Spinal cord (tissue), 10 donors: ENCODE data around the gene RAD54L. TPM values are rescaled to one million over a fixed set of nuclear protein-coding genes. Genes with fewer than 3 reads are reported as not detected.

Source experiments
- DNase-seq, 6 donors: peaks; one replicate each; pipeline versions ENCODE4 v3.0.0 to v3.0.0-alpha.2; 2013 to 2015; ENCODE audit warnings: low spot score in 6 of 6, low read depth in 4 of 6
- H3K27ac ChIP-seq: one replicate; pipeline ENCODE4 v1.5.1; 2013; ENCODE audit warnings: low read depth, low read length, control low read depth
- H3K27me3 ChIP-seq: one replicate; pipeline ENCODE4 v1.6.1; 2013; ENCODE audit warnings: low read length; ENCODE audit not compliant: control insufficient read depth, insufficient read depth
- H3K36me3 ChIP-seq: one replicate; pipeline ENCODE4 v1.6.1; 2013; ENCODE audit warnings: low read length; ENCODE audit not compliant: control insufficient read depth, insufficient read depth
- H3K4me1 ChIP-seq: one replicate; pipeline ENCODE4 v1.6.1; 2013; ENCODE audit warnings: low read length; ENCODE audit not compliant: control insufficient read depth, insufficient read depth
- H3K4me3 ChIP-seq: one replicate; pipeline ENCODE4 v1.5.1; 2013; ENCODE audit warnings: low read depth, low read length, control low read depth
- H3K9me3 ChIP-seq: one replicate; pipeline ENCODE4 v1.6.1; 2013; ENCODE audit warnings: low read length; ENCODE audit not compliant: control insufficient read depth, insufficient read depth
- whole genome bisulfite sequencing: methylation state at CpG from one replicate; pipeline ENCODE4 v1.1.5; 2013; ENCODE audit warnings: missing lambda C conversion rate; ENCODE audit not compliant: insufficient coverage; 5-methylcytosine and 5-hydroxymethylcytosine counted together
- polyA plus RNA-seq, 2 donors: library from polyadenylated mRNA; unstranded; fragments of 120-200 nt; gene quantifications; one replicate each; pipeline ENCODE4 v1.2.1, GENCODE V29; 2013; ENCODE audit not compliant: insufficient read length in 2 of 2
- total RNA-seq, 2 donors: library from RNA; depleted of rRNA in 1 of 2; stranded (reverse); fragments of 120-200 nt in 1 of 2; fragments of >200 nt in 1 of 2; gene quantifications; one replicate each; pipeline versions ENCODE4 v1.2.3 to v1.2.4, GENCODE V29; 2013 to 2014
- donor health status: healthy.

Gene RAD54L
- total and polyA plus RNA-seq, 4 donors, result 2.9 to 8.5 (median 6.1) TPM

GRCh38 chr1:46254668-46255067, 7.1 kb downstream of the RAD54L start:
- Histone ChIP-seq H3K27me3 (no peaks in the 10 kb centered on the region), H3K27ac (no peak overlapping the region), H3K4me3 (no peak overlapping the region), H3K36me3 (no peaks in the 10 kb centered on the region), H3K9me3 (no peaks in the 10 kb centered on the region), H3K4me1 (no peaks in the 10 kb centered on the region)
- WGBS, result 97% methylated on average over 5 of the region's 5 CpGs
- no peak for DNase-seq

GRCh38 chr1:46256523-46256922, 9.0 kb downstream of the RAD54L start:
- Histone ChIP-seq H3K4me1 (no peaks in the 10 kb centered on the region), H3K9me3 (no peaks in the 10 kb centered on the region), H3K36me3 (no peaks in the 10 kb centered on the region), H3K27me3 (no peaks in the 10 kb centered on the region), H3K27ac (no peak overlapping the region), H3K4me3 (no peak overlapping the region)
- 100% methylated on average over 1 of the region's 2 CpGs for WGBS
- no peak for DNase-seq

GRCh38 chr1:46262508-46262907, 14.9 kb downstream of the RAD54L start:
- no peaks in the 10 kb centered on the region for H3K9me3 ChIP-seq
- WGBS, result no CpG with 5 or more reads among the region's 1 CpG
- no peaks in the 10 kb centered on the region for H3K4me1 ChIP-seq
- DNase-seq, result no peak
- H3K27me3 ChIP-seq, result no peaks in the 10 kb centered on the region
- peaks cover 7% of the 10 kb centered on the region for H3K36me3 ChIP-seq
- no peak overlapping the region for H3K27ac ChIP-seq
- H3K4me3 ChIP-seq, result no peak overlapping the region

GRCh38 chr1:46263146-46263545, 15.6 kb downstream of the RAD54L start:
- DNase-seq, result no peak
- Histone ChIP-seq H3K36me3 (peaks cover 7% of the 10 kb centered on the region), H3K27me3 (no peaks in the 10 kb centered on the region), H3K9me3 (no peaks in the 10 kb centered on the region), H3K4me3 (no peak overlapping the region), H3K4me1 (no peaks in the 10 kb centered on the region), H3K27ac (no peak overlapping the region)
- 100% methylated on average over 1 of the region's 2 CpGs for WGBS

- Histone ChIP-seq H3K27ac (no peak overlapping the region), H3K9me3 (no peaks in the 10 kb centered on the region), H3K4me3 (no peak overlapping the region), H3K4me1 (no peaks in the 10 kb centered on the region), H3K36me3 (peaks cover 6% of the 10 kb centered on the region), H3K27me3 (no peaks in the 10 kb centered on the region)
- no peak for DNase-seq
- WGBS, result no CpG with 5 or more reads among the region's 1 CpG
Observed at GRCh38 chr1:46268578-46268977, 21.0 kb downstream of the RAD54L start.

GRCh38 chr1:46274225-46275029, 26.9 kb downstream of the RAD54L start:
- no peak for DNase-seq
- Histone ChIP-seq H3K27me3 (no peaks in the 10 kb centered on the region), H3K4me3 (no peak overlapping the region), H3K9me3 (no peaks in the 10 kb centered on the region), H3K36me3 (peaks cover 21% of the 10 kb centered on the region), H3K4me1 (no peaks in the 10 kb centered on the region), H3K27ac (no peak overlapping the region)
- WGBS, result 98% methylated on average over 5 of the region's 6 CpGs

- peaks cover 27% of the 10 kb centered on the region for H3K36me3 ChIP-seq
- WGBS, result 97% methylated on average over 6 of the region's 6 CpGs
- H3K4me3 ChIP-seq, result no peak overlapping the region
- no peak overlapping the region for H3K27ac ChIP-seq
- H3K27me3 ChIP-seq, result no peaks in the 10 kb centered on the region
- no peaks in the 10 kb centered on the region for H3K4me1 ChIP-seq
- no peak for DNase-seq
- no peaks in the 10 kb centered on the region for H3K9me3 ChIP-seq
Observed at GRCh38 chr1:46275030-46275337, 27.4 kb downstream of the RAD54L start.

GRCh38 chr1:46277658-46278373, 30.3 kb downstream of the RAD54L start:
- H3K27ac ChIP-seq, result no peak overlapping the region
- H3K4me1 ChIP-seq, result no peaks in the 10 kb centered on the region
- no peak overlapping the region for H3K4me3 ChIP-seq
- peaks cover 53% of the 10 kb centered on the region for H3K36me3 ChIP-seq
- H3K9me3 ChIP-seq, result no peaks in the 10 kb centered on the region
- DNase-seq, result no peak
- 86% methylated on average over 8 of the region's 14 CpGs for whole genome bisulfite sequencing
- no peaks in the 10 kb centered on the region for H3K27me3 ChIP-seq

- H3K4me3 ChIP-seq, result no peak overlapping the region
- WGBS, result 98% methylated on average over 11 of the region's 12 CpGs
- H3K4me1 ChIP-seq, result no peaks in the 10 kb centered on the region
- H3K9me3 ChIP-seq, result no peaks in the 10 kb centered on the region
- H3K27ac ChIP-seq, result no peak overlapping the region
- H3K27me3 ChIP-seq, result no peaks in the 10 kb centered on the region
- H3K36me3 ChIP-seq, result peaks cover 59% of the 10 kb centered on the region
- DNase-seq, result no peak
Observed at GRCh38 chr1:46278807-46279206, 31.2 kb downstream of the RAD54L start.

GRCh38 chr1:46280092-46280491, 32.5 kb downstream of the RAD54L start:
- no peak overlapping the region for H3K4me3 ChIP-seq
- H3K36me3 ChIP-seq, result peaks cover 65% of the 10 kb centered on the region
- WGBS, result 100% methylated on average over 1 of the region's 3 CpGs
- H3K4me1 ChIP-seq, result no peaks in the 10 kb centered on the region
- H3K27me3 ChIP-seq, result no peaks in the 10 kb centered on the region
- H3K9me3 ChIP-seq, result no peaks in the 10 kb centered on the region
- no peak for DNase-seq
- no peak overlapping the region for H3K27ac ChIP-seq
